HepG2 (cell line): ENCODE measurements around the gene ADCY9. TPM values are rescaled to one million over a fixed set of nuclear protein-coding genes. Genes with fewer than 3 reads are reported as not detected.

Experiments
- BRCA1 ChIP-seq: sonication (generic); formaldehyde crosslinking; IDR thresholded peaks from 2 replicates; pipeline ENCODE4 v1.4.0; 2020; ENCODE audit warnings: missing genetic modification reagents
- CCDC6 ChIP-seq: sonication (generic); formaldehyde crosslinking; IDR thresholded peaks from 2 replicates; pipeline ENCODE4 v1.8.1; 2022; ENCODE audit warnings: mild to moderate bottlenecking, missing genetic modification reagents, moderate library complexity
- CSRNP1 ChIP-seq: sonication (generic); formaldehyde crosslinking; IDR thresholded peaks from 2 replicates; pipeline ENCODE4 v1.8.1; 2023; ENCODE audit warnings: mild to moderate bottlenecking, missing genetic modification reagents
- GABPB1 ChIP-seq: IDR thresholded peaks from 2 replicates; pipeline ENCODE4 v1.6.1; 2016; ENCODE audit warnings: mild to moderate bottlenecking, missing genetic modification reagents, moderate library complexity, missing compliant biosample characterization
- KLF13 ChIP-seq: sonication (generic); formaldehyde crosslinking; IDR thresholded peaks from 2 replicates; pipeline ENCODE4 v1.4.0; 2020; ENCODE audit warnings: mild to moderate bottlenecking, missing genetic modification reagents
- MAFK ChIP-seq, 2 experiments: IDR thresholded peaks in 1 of 2; conservative IDR thresholded peaks in 1 of 2; 2 replicates each; pipeline ENCODE4 v1.6.1; 2011; ENCODE audit warnings: improper control_type of control experiment in 2 of 2, low read length in 2 of 2
- RBAK ChIP-seq: sonication (generic); formaldehyde crosslinking; IDR thresholded peaks from 2 replicates; pipeline ENCODE4 v1.5.1; 2020; ENCODE audit warnings: mild to moderate bottlenecking, missing genetic modification reagents
- SKIL ChIP-seq: sonication (generic); formaldehyde crosslinking; IDR thresholded peaks from 2 replicates; pipeline ENCODE4 v1.8.0; 2022; ENCODE audit warnings: missing genetic modification reagents, mild to moderate bottlenecking, moderate library complexity, borderline replicate concordance
- SRSF9 ChIP-seq: fragments of 200-400 bp; formaldehyde crosslinking; IDR thresholded peaks from 2 replicates; pipeline ENCODE4 v1.6.1; 2018; ENCODE audit warnings: borderline replicate concordance, mild to moderate bottlenecking, low read depth, low read length; ENCODE audit not compliant: insufficient read depth, poor library complexity, severe bottlenecking
- SRY ChIP-seq: sonication (generic); formaldehyde crosslinking; IDR thresholded peaks from 2 replicates; pipeline ENCODE4 v1.8.0; 2022; ENCODE audit warnings: mild to moderate bottlenecking, missing genetic modification reagents
- TFDP1 ChIP-seq: IDR thresholded peaks from 2 replicates; pipeline ENCODE4 v1.6.1; 2016; ENCODE audit warnings: missing compliant biosample characterization, missing genetic modification reagents, borderline replicate concordance
- ZNF512B ChIP-seq: sonication (generic); formaldehyde crosslinking; IDR thresholded peaks from 2 replicates; pipeline ENCODE4 v1.5.1; 2020; ENCODE audit warnings: missing genetic modification reagents, mild to moderate bottlenecking, borderline replicate concordance
- ZNF564 ChIP-seq: sonication (generic); formaldehyde crosslinking; IDR thresholded peaks from 2 replicates; pipeline ENCODE4 v1.8.1; 2023; ENCODE audit warnings: mild to moderate bottlenecking, missing genetic modification reagents
- ZNF616 ChIP-seq: sonication (generic); formaldehyde crosslinking; IDR thresholded peaks from 2 replicates; pipeline ENCODE4 v1.5.0; 2020; ENCODE audit warnings: low read depth, mild to moderate bottlenecking, missing genetic modification reagents
- ZNF670 ChIP-seq: sonication (generic); formaldehyde crosslinking; IDR thresholded peaks from 2 replicates; pipeline ENCODE4 v1.8.0; 2022; ENCODE audit warnings: mild to moderate bottlenecking, missing genetic modification reagents, borderline replicate concordance
- ZNF75D ChIP-seq: sonication (generic); formaldehyde crosslinking; IDR thresholded peaks from 2 replicates; pipeline ENCODE4 v1.8.1; 2023; ENCODE audit warnings: missing genetic modification reagents, mild to moderate bottlenecking, borderline replicate concordance
- ZSCAN5A ChIP-seq: sonication (generic); formaldehyde crosslinking; IDR thresholded peaks from 2 replicates; pipeline ENCODE4 v1.8.0; 2022; ENCODE audit warnings: mild to moderate bottlenecking, missing genetic modification reagents, borderline replicate concordance
- polyA plus RNA-seq, 8 experiments: library from polyadenylated mRNA; depleted of rRNA in 3 of 8; stranded (reverse) in 7 of 8; unstranded in 1 of 8; fragments of >200 nt; fragmentation: Illumina TruSeq in 4 of 8; extraction: Trizol in 4 of 8; gene quantifications; 2 replicates each; pipeline versions ENCODE4 v1.2.1 to v1.2.3, GENCODE V29; 2011 to 2016; ENCODE audit warnings: low read depth in 4 of 8, missing spikeins in 1 of 8, mixed read lengths in 1 of 8; ENCODE audit not compliant: insufficient read depth in 1 of 8
- total RNA-seq, 5 experiments: library from RNA; depleted of rRNA; stranded (reverse); fragments of >200 nt; fragmentation: Illumina TruSeq; extraction: Trizol; gene quantifications; 2 replicates each; pipeline ENCODE4 v1.2.3, GENCODE V29; 2016; ENCODE audit warnings: low read depth in 1 of 5

The ADCY9 gene
- total and polyA plus RNA-seq, 2 of the 13 experiments (the other 11 are each of a cell fraction or from before 2014, with no cell fraction given) = 11.2 to 13.9 TPM

GRCh38 chr16:4116325-4117249, at the start of gene ADCY9 (continued):
- TF ChIP-seq SRSF9 (no peak), RBAK (CRISPR knock-in tag) (no peak), ZNF75D (no peak), MAFK (conservative IDR thresholded peaks at IDR 0.05 in 1 of 2, IDR thresholded peaks at IDR 0.05 in 1 of 2; ENCODE audit: low read length in 2 of 2) (no peak), ZNF564 (CRISPR knock-in tag) (no peak), TFDP1 (CRISPR knock-in tag) (0 out of 2 replicates have a peak, but pooled peaks have one; percentile 27), CCDC6 (CRISPR knock-in tag) (0 out of 2 replicates have a peak, but pooled peaks have one; percentile 32), SRY (CRISPR knock-in tag) (0 out of 2 replicates have a peak, but pooled peaks have one; percentile 15), GABPB1 (CRISPR knock-in tag) (peak; percentile 51; the same call in 1 of the 2 replicates), BRCA1 (CRISPR knock-in tag) (0 out of 2 replicates have a peak, but pooled peaks have one; percentile 44), CSRNP1 (CRISPR knock-in tag) (no peak; the same call in 1 of the 2 replicates), SKIL (no peak), ZSCAN5A (CRISPR knock-in tag) (no peak), KLF13 (CRISPR knock-in tag) (no peak), ZNF670 (CRISPR knock-in tag) (no peak), ZNF616 (CRISPR knock-in tag) (no peak), ZNF512B (CRISPR knock-in tag) (no peak)
